ENCODE data around the gene TBC1D14.

TBC1D14 gene

GRCh38 chr4:7046971-7047370, 137.3 kb downstream of the TBC1D14 start:
- Histone ChIP-seq H3K36me3 (ENCODE audit: insufficient read depth, low read length) (peaks cover 4% of the 10 kb centered on the region), H3K27me3 (ENCODE audit: insufficient read depth, low read length) (no peaks in the 10 kb centered on the region), H3K9me3 (ENCODE audit: low read length) (peaks cover 7% of the 10 kb centered on the region), H3K4me3 (ENCODE audit: low read length) (no peak overlapping the region), H2AFZ (ENCODE audit: low read depth, low read length) (no peak overlapping the region), H3K4me1 (ENCODE audit: insufficient read depth, low read length) (peaks cover 24% of the 10 kb centered on the region)

GRCh38 chr4:7048642-7049041, 139.0 kb downstream of the TBC1D14 start:
- H3K4me1 ChIP-seq (ENCODE audit: insufficient read depth, low read length), result peaks cover 22% of the 10 kb centered on the region
- H3K27me3 ChIP-seq (ENCODE audit: insufficient read depth, low read length), result no peaks in the 10 kb centered on the region
- H3K9me3 ChIP-seq (ENCODE audit: low read length), result peaks cover 7% of the 10 kb centered on the region
- H3K4me3 ChIP-seq (ENCODE audit: low read length), result no peak overlapping the region
- H3K36me3 ChIP-seq (ENCODE audit: insufficient read depth, low read length), result peaks cover 12% of the 10 kb centered on the region
- H2AFZ ChIP-seq (ENCODE audit: low read depth, low read length), result no peak overlapping the region

DNA sequence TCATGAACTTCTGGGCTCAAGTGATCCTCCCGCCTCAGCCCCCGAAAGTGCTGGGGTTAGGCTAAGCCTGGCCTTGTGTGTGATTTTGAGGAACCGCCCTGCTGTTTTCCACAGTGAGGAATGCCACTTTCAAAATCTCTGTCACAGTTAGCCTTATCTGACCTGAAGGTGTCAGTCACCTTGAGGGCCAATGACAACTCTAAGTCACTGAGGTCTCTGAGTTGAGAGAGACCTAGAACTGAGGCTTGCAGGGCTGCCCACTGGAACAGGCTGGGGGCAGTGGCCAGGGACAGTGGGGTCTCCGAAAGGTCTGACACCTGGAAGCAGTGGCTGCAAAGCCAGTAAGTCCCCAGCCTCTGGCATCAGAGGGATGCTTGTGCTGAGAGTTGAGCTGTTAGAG, 139.7 kb downstream of the TBC1D14 start:
- H3K9me3 ChIP-seq (ENCODE audit: low read length), result peaks cover 12% of the 10 kb centered on the region
- no peaks in the 10 kb centered on the region for H3K27me3 ChIP-seq (ENCODE audit: insufficient read depth, low read length)
- peaks cover 19% of the 10 kb centered on the region for H3K36me3 ChIP-seq (ENCODE audit: insufficient read depth, low read length)
- H3K4me3 ChIP-seq (ENCODE audit: low read length), result no peak overlapping the region
- peaks cover 17% of the 10 kb centered on the region for H3K4me1 ChIP-seq (ENCODE audit: insufficient read depth, low read length)
- H2AFZ ChIP-seq (ENCODE audit: low read depth, low read length), result no peak overlapping the region

- no peaks in the 10 kb centered on the region for H3K27me3 ChIP-seq (ENCODE audit: insufficient read depth, low read length)
- H3K36me3 ChIP-seq (ENCODE audit: insufficient read depth, low read length), result peaks cover 22% of the 10 kb centered on the region
- H2AFZ ChIP-seq (ENCODE audit: low read depth, low read length), result no peak overlapping the region
- peaks cover 15% of the 10 kb centered on the region for H3K9me3 ChIP-seq (ENCODE audit: low read length)
- no peak overlapping the region for H3K4me3 ChIP-seq (ENCODE audit: low read length)
- peaks cover 13% of the 10 kb centered on the region for H3K4me1 ChIP-seq (ENCODE audit: insufficient read depth, low read length)
These were observed 140.1 kb downstream of the TBC1D14 start for GRCh38 chr4:7049739-7050138.

DNA sequence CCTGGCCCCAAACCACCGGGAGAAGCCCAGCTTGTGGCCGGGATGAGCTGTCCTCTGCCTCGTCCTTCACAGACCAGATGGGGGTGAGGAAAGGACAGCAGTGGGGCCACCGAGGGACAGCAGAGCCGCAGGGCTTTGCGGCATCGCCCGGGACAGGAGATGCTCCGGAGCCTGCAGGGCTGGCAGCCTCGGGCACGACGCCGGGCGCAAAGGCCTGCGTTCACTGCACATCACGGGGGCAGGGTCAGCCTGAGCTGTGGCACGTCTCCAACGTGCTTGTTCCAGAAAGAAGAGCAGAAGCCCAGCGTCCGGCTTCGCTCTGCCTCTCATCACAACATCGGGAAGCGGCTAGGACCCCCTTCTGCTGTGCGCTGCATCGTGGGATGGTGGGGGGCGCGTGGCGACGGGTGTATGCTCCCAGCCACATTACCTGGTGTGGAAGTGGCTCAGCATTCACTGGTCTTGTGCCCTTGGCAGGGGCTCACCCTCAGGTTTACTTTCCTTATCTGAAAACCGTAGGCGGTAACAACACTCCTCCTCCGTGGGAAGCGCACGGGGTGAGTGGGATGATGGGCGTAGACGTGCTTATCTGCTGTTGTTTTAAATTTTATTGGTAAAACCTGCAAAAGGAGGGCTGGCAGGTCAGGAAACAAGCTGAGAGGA, 141.0 kb downstream of the TBC1D14 start:
- Histone ChIP-seq H3K36me3 (ENCODE audit: insufficient read depth, low read length) (peaks cover 27% of the 10 kb centered on the region), H3K9me3 (ENCODE audit: low read length) (peaks cover 15% of the 10 kb centered on the region), H3K4me3 (ENCODE audit: low read length) (no peak overlapping the region), H2AFZ (ENCODE audit: low read depth, low read length) (no peak overlapping the region), H3K27me3 (ENCODE audit: insufficient read depth, low read length) (no peaks in the 10 kb centered on the region), H3K4me1 (ENCODE audit: insufficient read depth, low read length) (peaks cover 4% of the 10 kb centered on the region)

- peaks cover 15% of the 10 kb centered on the region for H3K9me3 ChIP-seq (ENCODE audit: low read length)
- no peaks in the 10 kb centered on the region for H3K4me1 ChIP-seq (ENCODE audit: insufficient read depth, low read length)
- peaks cover 32% of the 10 kb centered on the region for H3K36me3 ChIP-seq (ENCODE audit: insufficient read depth, low read length)
- no peaks in the 10 kb centered on the region for H3K27me3 ChIP-seq (ENCODE audit: insufficient read depth, low read length)
- no peak overlapping the region for H3K4me3 ChIP-seq (ENCODE audit: low read length)
- no peak overlapping the region for H2AFZ ChIP-seq (ENCODE audit: low read depth, low read length)
These were observed 141.5 kb downstream of the TBC1D14 start for GRCh38 chr4:7051144-7051495.

DNA sequence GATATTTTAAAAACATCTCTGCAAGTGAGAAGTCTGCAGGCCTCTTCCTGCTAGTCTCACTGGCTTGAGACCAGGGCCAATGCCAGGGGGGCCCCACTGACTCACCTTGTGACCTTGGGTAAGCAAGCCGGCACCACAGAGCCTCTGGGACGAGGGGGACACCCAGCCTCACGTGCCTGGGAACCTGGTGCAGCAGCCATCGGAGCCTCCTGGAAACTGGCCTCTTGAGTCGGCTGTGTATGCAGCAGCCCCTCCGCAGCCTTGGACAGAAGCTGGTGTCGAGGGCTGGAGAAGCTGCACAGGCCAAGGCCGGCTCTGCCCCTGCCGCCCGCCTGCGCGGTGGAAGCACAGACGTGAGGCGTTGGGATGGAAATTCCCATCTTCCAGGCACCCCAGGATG, 142.3 kb downstream of the TBC1D14 start:
- Histone ChIP-seq H3K36me3 (ENCODE audit: insufficient read depth, low read length) (peaks cover 39% of the 10 kb centered on the region), H3K9me3 (ENCODE audit: low read length) (peaks cover 15% of the 10 kb centered on the region), H3K4me3 (ENCODE audit: low read length) (no peak overlapping the region)

GRCh38 chr4:7052313-7052712, 142.7 kb downstream of the TBC1D14 start:
- Histone ChIP-seq H3K9me3 (ENCODE audit: low read length) (peaks cover 14% of the 10 kb centered on the region), H3K4me1 (ENCODE audit: insufficient read depth, low read length) (no peaks in the 10 kb centered on the region), H3K4me3 (ENCODE audit: low read length) (no peak overlapping the region), H3K36me3 (ENCODE audit: insufficient read depth, low read length) (peaks cover 40% of the 10 kb centered on the region), H2AFZ (ENCODE audit: low read depth, low read length) (no peak overlapping the region), H3K27me3 (ENCODE audit: insufficient read depth, low read length) (no peaks in the 10 kb centered on the region)

More for the DNA sequence above, 142.3 kb downstream of the TBC1D14 start:
- H2AFZ ChIP-seq (ENCODE audit: low read depth, low read length), result no peak overlapping the region
- H3K4me1 ChIP-seq (ENCODE audit: insufficient read depth, low read length), result no peaks in the 10 kb centered on the region
- no peaks in the 10 kb centered on the region for H3K27me3 ChIP-seq (ENCODE audit: insufficient read depth, low read length)

GRCh38 chr4:7052923-7053715, 143.5 kb downstream of the TBC1D14 start:
- H2AFZ ChIP-seq (ENCODE audit: low read depth, low read length), result no peak overlapping the region
- no peaks in the 10 kb centered on the region for H3K4me1 ChIP-seq (ENCODE audit: insufficient read depth, low read length)
- H3K9me3 ChIP-seq (ENCODE audit: low read length), result peaks cover 9% of the 10 kb centered on the region
- peaks cover 40% of the 10 kb centered on the region for H3K36me3 ChIP-seq (ENCODE audit: insufficient read depth, low read length)
- H3K4me3 ChIP-seq (ENCODE audit: low read length), result no peak overlapping the region
- no peaks in the 10 kb centered on the region for H3K27me3 ChIP-seq (ENCODE audit: insufficient read depth, low read length)

DNA sequence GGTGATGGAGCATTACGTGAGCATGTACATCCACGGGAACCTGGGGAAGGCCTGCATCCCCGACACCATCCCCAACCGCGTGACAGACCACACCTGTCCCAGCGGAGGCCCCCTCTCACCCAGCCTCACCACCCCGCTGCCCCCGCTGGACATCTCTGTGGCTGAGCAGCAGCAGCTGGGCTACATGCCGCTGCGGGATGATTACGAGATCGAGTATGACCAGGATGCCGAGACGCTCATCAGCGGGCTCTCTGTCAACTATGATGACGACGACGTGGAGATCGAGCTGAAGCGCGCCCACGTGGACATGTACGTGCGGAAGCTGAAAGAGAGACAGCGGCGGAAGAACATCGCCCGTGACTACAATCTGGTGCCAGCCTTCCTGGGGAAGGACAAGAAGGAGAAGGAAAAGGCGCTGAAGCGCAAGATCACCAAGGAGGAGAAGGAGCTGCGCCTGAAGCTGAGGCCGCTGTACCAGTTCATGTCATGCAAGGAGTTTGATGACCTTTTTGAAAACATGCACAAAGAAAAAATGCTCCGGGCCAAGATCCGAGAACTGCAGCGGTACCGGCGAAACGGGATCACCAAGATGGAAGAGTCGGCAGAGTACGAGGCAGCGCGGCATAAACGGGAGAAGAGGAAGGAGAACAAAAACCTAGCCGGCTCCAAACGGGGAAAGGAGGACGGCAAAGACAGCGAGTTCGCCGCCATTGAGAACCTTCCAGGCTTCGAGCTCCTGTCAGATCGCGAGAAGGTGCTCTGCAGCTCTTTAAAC, 144.7 kb downstream of the TBC1D14 start:
- peaks cover 44% of the 10 kb centered on the region for H3K36me3 ChIP-seq (ENCODE audit: insufficient read depth, low read length)

DNA sequence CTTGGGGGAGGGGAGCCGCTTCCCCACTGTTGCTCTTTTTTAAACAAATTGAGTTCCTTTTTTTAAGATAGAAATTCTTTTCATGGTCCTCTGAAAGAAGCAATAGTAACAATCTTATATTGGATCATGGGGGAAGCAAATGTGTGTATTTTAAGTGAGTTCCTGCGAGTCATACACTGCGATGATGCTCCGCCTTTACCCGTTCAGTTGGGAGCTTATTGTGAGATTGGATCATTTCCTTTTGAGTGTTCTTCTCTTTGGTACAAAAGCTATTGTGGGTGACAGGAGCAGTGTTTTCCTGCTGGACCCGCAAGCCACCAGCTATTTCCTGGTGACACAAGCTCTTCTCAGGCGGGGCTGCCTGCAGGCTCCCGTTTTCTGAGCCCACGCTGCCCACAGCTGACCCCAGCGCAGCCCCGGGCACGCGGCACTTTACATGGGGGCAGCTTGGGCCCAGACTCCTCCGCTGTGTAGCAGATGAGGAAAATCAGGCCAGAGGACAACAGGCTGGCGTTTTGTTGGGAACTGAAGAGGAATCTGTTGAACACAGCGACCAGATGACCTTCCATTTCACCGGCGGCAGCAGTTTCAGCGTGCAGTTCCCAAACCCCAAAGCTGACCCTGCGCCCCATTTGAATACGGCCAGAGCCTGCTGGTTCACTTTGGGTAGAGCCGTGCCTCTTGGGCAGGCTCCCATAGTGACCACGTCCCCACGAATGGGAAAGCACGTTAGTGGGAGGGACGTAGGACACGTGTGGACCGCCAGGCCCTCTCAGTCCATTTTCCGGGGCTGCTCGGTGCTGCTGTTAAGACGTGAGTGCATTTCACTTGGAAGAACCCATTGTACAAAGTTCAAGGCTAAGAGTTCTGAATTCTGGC, 145.7 kb downstream of the TBC1D14 start:
- no peaks in the 10 kb centered on the region for H3K27me3 ChIP-seq (ENCODE audit: insufficient read depth, low read length)
- H3K4me1 ChIP-seq (ENCODE audit: insufficient read depth, low read length), result peaks cover 15% of the 10 kb centered on the region
- H2AFZ ChIP-seq (ENCODE audit: low read depth, low read length), result no peak overlapping the region
- no peak overlapping the region for H3K4me3 ChIP-seq (ENCODE audit: low read length)
- peaks cover 9% of the 10 kb centered on the region for H3K9me3 ChIP-seq (ENCODE audit: low read length)
- H3K36me3 ChIP-seq (ENCODE audit: insufficient read depth, low read length), result peaks cover 45% of the 10 kb centered on the region

More for the DNA sequence above, 144.7 kb downstream of the TBC1D14 start:
- Histone ChIP-seq H3K4me3 (ENCODE audit: low read length) (no peak overlapping the region), H2AFZ (ENCODE audit: low read depth, low read length) (no peak overlapping the region), H3K4me1 (ENCODE audit: insufficient read depth, low read length) (peaks cover 4% of the 10 kb centered on the region), H3K9me3 (ENCODE audit: low read length) (peaks cover 9% of the 10 kb centered on the region), H3K27me3 (ENCODE audit: insufficient read depth, low read length) (no peaks in the 10 kb centered on the region)

GRCh38 chr4:7055990-7056325, 146.3 kb downstream of the TBC1D14 start:
- Histone ChIP-seq H3K27me3 (ENCODE audit: insufficient read depth, low read length) (no peaks in the 10 kb centered on the region), H2AFZ (ENCODE audit: low read depth, low read length) (no peak overlapping the region), H3K9me3 (ENCODE audit: low read length) (peaks cover 9% of the 10 kb centered on the region), H3K4me1 (ENCODE audit: insufficient read depth, low read length) (peaks cover 20% of the 10 kb centered on the region), H3K36me3 (ENCODE audit: insufficient read depth, low read length) (peaks cover 51% of the 10 kb centered on the region), H3K4me3 (ENCODE audit: low read length) (no peak overlapping the region)

All from neuron (in vitro differentiated cells).